Adrenal gland (tissue), 5 donors: ENCODE measurements around the gene CLIP1.

Experiments used
- POLR2A ChIP-seq, 2 donors: fragments of 450-650 bp; IDR thresholded peaks; one replicate each; pipeline ENCODE4 v1.6.1; 2017; ENCODE audit warnings: antibody characterized with exemption in 2 of 2, mild to moderate bottlenecking in 2 of 2, moderate library complexity in 1 of 2
- TF ChIP-seq, protein P1 (sequence below), 6 experiments: fragments of 450-650 bp in 4 of 6; fragments of 200-600 bp in 2 of 6; sonication (generic) in 1 of 6; IDR thresholded peaks; 1 replicate in 5 of 6; 2 replicates in 1 of 6; pipeline versions ENCODE4 v1.5.1 to v1.8.0; 2016 to 2021; ENCODE audit warnings: antibody characterized with exemption in 6 of 6, mild to moderate bottlenecking in 2 of 6, moderate library complexity in 1 of 6
- donor health status: DM: no; HTN: no; CAD: no.

DNA sequence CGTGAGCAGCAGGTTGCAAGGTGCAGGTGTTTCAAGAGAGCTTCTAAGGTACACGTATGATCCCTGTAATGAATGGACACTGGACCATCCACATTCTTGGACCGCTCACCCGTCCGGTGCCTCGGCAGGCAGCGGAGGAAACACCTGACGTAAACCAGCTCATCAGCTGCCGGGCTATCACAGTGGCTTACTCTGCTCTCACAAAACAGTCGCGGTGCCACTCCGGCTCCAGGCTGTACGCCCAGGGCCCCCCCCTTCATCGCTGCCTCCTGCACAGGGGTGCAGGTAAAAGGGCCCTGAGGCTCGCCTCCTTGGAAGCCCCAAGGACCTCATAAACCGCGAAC is 156.6 kb downstream of the CLIP1 start:
- TF ChIP-seq, protein P1, sequence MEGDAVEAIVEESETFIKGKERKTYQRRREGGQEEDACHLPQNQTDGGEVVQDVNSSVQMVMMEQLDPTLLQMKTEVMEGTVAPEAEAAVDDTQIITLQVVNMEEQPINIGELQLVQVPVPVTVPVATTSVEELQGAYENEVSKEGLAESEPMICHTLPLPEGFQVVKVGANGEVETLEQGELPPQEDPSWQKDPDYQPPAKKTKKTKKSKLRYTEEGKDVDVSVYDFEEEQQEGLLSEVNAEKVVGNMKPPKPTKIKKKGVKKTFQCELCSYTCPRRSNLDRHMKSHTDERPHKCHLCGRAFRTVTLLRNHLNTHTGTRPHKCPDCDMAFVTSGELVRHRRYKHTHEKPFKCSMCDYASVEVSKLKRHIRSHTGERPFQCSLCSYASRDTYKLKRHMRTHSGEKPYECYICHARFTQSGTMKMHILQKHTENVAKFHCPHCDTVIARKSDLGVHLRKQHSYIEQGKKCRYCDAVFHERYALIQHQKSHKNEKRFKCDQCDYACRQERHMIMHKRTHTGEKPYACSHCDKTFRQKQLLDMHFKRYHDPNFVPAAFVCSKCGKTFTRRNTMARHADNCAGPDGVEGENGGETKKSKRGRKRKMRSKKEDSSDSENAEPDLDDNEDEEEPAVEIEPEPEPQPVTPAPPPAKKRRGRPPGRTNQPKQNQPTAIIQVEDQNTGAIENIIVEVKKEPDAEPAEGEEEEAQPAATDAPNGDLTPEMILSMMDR (IDR thresholded peaks at IDR 0.05): no peak
- no peak for TF ChIP-seq POLR2A (IDR thresholded peaks at IDR 0.05)
